ENCODE measurements around the gene S100A7A.

S100A7A gene

DNA sequence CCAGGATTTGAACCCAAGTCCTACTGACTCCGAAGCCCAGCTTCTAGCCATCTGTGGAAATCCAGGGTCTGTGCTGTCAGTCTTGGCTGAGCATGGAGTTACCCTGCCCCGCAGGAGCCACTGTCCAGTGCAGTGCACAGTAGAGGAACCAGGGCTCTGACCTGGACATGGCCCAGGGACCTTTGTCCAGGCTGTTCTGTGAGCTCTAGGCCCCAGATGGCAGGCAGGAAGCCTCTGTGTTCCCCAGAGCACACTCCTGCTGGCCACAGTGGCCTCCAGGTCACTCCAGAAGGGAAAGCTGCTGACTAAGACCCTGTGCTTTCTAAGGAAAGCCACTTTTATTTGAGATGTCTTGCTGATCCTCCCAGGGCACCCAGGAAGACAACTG lies 13.8 kb downstream of the S100A7A start:
- TF ChIP-seq GATA2 (IDR thresholded peaks at IDR 0.05; ENCODE audit: low read depth, low read length) (no peak), GATA3 (IDR thresholded peaks at IDR 0.05; ENCODE audit: low read depth, low read length) (no peak)

DNA sequence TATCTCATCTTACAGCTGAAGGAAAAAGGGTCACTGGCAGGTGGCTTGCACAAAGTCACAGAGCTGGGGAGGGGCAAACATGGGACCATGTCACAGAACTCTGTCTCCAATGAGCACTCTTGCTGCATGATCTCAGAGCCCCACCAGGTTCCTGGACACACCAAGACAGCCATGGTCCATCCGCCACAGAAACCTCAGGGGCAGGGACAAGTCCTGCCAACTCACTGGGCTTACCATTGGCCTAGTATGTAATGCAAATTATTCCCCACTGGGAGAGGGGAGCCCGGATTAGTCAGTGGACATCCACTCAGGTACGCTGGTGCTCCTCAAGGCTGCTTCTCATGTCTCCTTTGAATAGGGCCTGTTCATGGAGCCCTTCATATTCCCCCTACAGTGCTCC lies 14.2 kb downstream of the S100A7A start:
- TF ChIP-seq GATA3 (IDR thresholded peaks at IDR 0.05; ENCODE audit: low read depth, low read length): no peak
- no peak for TF ChIP-seq GATA2 (IDR thresholded peaks at IDR 0.05; ENCODE audit: low read depth, low read length)

DNA sequence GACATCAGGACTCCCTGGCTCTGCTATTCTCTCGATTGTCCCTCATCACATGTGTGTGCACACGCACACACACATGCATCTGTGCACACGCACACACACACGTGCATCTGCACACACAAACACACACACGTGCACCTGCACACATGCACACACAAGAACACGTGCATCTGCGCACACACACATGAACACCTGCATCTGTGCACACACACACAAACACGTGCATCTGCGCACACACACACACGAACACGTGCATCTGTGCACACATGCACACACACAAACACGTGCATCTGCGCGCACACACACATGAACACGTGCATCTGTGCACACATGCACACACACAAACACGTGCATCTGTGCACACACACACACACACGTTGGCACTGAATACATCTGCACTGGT lies 14.7 kb downstream of the S100A7A start:
- TF ChIP-seq GATA3 (IDR thresholded peaks at IDR 0.05; ENCODE audit: low read depth, low read length) (no peak), GATA2 (IDR thresholded peaks at IDR 0.05; ENCODE audit: low read depth, low read length) (no peak)

DNA sequence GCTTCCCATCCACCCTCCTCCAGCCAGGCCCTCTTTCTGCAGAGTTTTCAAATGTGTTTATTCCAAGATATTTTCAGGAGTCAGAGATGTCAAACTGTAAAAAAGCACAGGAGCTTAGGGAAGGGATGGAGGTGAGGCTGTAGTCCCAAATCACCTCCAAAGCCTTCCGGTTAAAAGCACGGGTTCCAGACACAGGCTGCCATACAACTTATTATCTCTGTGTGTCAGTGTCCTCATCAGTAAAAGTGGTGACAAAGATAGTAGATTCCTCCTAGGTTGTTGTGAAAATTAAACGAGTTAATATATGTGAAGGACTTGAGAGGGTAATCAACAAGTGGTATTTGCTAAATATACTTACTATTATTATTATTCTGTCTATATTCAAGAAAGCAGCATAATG lies 15.1 kb downstream of the S100A7A start:
- TF ChIP-seq GATA2 (IDR thresholded peaks at IDR 0.05; ENCODE audit: low read depth, low read length): no peak
- no peak for TF ChIP-seq GATA3 (IDR thresholded peaks at IDR 0.05; ENCODE audit: low read depth, low read length)

DNA sequence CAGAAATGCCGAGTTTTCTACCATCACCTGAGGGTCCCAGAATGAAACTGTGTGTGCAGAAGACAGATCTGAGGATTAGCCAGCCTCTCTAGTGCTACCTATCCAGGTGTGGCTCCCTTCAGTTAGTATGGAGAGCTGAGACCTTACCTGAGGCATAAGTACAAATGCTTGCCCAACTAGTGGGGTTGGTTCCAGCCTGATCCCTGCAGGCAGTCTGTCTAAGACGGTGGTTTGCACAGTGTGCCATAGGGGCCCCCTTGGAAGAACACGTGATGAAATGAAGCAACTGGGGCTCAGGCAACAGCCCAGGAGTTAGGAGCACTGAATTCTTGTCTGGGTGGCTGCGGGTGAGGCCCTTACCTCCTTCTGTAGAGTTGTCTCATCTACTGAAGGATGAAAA lies 15.6 kb downstream of the S100A7A start:
- TF ChIP-seq GATA2 (IDR thresholded peaks at IDR 0.05; ENCODE audit: low read depth, low read length) (no peak), GATA3 (IDR thresholded peaks at IDR 0.05; ENCODE audit: low read depth, low read length) (no peak)

DNA sequence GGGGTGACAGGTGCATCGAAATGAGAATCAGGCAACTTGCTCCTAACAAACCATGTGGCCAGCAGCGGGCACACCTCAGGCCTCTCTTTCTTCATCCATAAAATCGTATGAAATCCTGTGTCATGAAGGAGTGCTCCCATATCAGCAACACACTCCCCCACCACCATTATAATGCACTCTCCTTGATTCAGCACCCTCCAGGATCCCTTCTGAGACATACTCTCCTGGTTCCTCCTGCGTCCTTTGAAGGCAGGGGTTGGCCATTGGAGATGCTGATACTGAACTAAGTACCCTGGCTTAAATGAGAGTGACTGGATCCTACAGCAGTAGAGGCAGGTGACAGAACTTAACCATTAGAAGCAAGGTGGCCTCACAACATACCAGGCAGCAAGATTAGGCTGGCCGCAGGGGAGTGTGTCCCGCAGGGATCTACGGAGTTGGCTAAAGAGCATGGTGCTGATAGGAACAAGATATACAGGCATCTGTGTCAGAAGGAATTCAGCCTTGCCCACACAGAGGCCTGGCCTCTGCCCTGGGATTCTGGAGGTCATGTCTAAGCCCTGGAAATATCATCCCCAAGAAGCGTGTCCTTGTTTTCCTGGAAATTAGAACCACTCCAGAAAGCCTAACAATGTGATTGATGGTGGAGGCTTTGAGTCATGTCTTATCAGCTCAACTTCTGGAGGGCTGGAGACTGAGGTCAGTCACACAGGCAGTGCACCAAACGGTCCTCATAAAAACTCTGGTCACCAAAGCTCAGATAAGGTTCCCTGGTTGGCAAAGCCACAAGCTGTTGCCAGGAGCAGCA lies 16.8 kb downstream of the S100A7A start:
- no peak for TF ChIP-seq GATA2 (IDR thresholded peaks at IDR 0.05; ENCODE audit: low read depth, low read length)
- TF ChIP-seq GATA3 (IDR thresholded peaks at IDR 0.05; ENCODE audit: low read depth, low read length): no peak

DNA sequence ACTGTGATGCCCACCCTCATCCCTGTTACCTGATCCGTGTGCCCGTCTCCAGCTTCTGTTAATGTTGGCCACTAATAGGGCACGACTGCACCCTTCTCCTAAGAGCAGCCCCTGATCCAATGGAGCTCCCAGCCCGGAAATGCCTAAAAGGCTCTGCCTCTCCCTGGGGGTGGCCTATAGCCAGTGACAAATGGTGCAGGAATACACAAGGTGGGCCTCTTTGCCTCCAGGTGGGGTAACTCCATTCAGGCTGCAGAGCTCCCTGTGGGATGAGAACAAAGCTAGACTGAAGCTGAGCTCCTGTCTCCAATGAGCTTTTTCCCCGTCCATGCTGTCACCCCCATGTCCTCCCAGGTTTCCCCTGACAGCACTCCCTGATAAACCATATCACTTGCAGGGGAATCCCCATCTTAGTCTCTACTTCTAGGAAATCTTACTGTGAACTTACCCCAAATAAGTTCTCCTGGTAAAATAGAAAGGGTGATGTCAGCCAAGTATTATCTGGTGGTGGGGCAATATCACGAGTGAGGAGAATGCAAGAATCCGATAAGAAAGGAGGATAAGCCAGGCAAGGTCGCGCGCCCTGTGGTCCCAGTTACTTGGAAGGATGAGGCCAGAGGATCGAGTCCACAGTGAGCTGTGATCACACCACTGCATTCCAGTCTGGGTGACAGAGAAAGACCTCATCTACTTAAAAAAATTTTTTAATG lies 18.6 kb downstream of the S100A7A start:
- TF ChIP-seq GATA3 (IDR thresholded peaks at IDR 0.05; ENCODE audit: low read depth, low read length): no peak
- no peak for TF ChIP-seq GATA2 (IDR thresholded peaks at IDR 0.05; ENCODE audit: low read depth, low read length)

DNA sequence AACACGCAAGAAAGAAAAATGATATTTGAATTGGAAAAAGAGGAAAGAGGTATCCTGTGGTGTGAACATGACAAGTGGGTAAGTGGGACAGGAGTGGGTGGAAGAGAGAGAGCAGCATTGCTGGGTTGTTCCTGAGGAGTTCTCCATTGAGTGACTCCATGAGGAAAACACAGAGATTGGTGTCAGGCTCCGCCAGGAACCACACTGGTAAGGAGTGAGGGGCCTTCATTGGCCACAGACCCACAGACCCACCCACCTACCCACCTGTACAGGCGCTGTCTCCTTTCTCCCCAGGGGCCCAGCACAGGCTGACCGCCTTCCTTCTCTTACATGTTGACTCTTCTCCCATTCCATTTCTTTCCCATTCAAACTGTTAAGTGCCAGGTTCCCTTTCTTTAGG lies 20.9 kb downstream of the S100A7A start:
- TF ChIP-seq GATA3 (IDR thresholded peaks at IDR 0.05; ENCODE audit: low read depth, low read length) (no peak), GATA2 (IDR thresholded peaks at IDR 0.05; ENCODE audit: low read depth, low read length) (no peak)

DNA sequence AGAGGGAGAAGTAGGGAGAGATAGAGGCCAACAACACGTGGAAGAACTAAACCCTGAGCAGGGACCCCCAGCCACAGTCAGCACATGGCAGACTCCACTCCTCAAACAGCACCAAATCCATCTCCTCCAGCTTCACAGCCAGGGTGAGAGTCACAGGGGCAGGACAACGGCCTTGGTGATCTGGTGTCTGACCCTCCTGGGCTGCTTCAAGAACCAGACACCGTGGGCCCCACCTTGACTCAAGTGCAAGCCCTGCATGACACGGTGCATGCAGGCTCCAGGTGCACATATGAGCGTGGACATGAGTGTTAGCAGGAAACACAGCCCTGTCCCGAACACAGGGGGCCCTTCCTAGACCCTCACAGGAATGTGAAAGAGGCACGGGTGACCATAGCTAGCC lies 22.3 kb downstream of the S100A7A start:
- TF ChIP-seq GATA2 (IDR thresholded peaks at IDR 0.05; ENCODE audit: low read depth, low read length) (no peak), GATA3 (IDR thresholded peaks at IDR 0.05; ENCODE audit: low read depth, low read length) (no peak)

DNA sequence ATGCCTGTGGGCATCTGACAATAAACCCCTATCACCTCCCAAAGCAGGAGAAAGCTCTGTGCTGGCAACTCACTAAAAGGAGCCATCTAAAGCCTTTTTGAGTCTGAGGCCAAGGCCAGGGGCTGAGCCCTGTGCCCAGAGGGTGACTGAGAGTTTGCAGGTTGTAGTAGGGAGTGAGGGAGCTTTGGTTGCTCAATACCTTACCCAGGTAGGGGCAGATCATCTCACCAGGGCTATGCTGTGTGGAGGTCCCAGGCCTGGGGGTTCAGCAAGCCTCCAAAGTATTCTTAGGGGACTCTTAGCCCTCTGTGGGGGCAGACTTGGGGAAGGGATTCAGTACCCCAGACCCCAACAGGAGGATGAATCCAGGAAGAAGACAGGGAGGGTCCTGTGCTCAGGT lies 23.0 kb downstream of the S100A7A start:
- TF ChIP-seq GATA3 (IDR thresholded peaks at IDR 0.05; ENCODE audit: low read depth, low read length): no peak

DNA sequence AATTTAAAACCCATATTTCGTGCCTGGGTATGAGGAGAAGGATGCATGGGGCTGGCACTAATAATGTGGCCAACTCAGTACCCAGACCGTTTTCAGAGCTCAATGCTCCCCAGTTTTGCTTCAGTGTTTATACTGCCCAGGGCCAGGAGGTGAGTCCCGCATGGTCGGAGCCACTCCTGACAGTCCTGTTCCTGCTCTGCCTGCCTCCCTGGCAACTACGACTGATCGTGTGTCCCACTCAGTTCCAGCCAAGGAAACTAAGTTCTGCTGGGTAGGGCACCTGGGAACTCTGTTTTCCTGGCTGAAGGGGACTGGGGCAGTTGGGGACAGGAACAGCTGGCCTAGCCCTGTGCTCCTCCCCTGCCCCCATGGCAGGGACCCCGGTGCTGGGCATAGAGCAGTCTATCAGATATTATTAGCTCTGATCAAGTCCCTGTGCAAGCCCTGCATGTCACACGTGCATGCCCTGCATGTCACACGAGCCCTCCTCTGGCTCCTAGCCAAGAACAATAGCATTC lies 25.0 kb downstream of the S100A7A start:
- no peak for TF ChIP-seq GATA2 (IDR thresholded peaks at IDR 0.05; ENCODE audit: low read depth, low read length)
- no peak for TF ChIP-seq GATA3 (IDR thresholded peaks at IDR 0.05; ENCODE audit: low read depth, low read length)

DNA sequence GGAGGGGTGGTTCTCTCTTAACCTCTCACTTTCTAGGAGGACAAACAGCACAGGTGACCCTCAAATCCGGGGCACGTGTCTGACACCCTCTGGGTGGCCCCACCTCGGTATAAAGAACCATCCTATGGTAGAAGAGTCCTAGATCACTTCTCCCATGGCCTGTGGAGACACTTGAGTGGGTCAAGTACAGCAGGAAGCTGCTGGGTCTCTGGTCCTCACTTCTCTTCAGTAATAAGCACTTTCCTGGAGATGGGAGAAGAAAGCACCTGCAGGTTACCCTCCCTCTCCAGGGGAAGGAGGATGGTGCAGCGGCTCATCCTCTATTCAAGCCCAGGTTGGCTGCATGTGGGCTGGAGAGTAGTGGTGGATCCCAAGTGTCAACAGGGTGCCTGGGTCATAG lies 27.2 kb downstream of the S100A7A start:
- TF ChIP-seq GATA3 (IDR thresholded peaks at IDR 0.05; ENCODE audit: low read depth, low read length): no peak
- TF ChIP-seq GATA2 (IDR thresholded peaks at IDR 0.05; ENCODE audit: low read depth, low read length): no peak

DNA sequence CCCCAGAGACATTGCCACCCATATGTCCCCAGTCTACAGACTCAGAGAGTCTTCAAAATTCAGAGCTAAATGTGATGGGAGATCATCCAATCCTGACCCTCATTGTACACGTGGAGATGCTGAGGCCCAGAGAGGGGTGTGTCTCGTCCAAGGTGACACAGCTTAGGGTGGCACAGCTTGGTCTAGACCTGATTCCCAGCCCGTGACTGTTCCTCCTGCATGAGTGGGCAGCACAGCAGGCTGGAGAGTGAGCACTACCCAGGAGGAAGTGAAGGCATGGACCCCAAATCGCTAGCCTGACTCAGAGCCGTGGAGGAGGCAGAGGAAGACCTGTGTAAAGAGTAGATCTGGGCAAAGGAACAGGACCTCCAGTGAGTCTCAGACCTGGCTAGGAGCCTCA lies 27.8 kb downstream of the S100A7A start:
- no peak for TF ChIP-seq GATA3 (IDR thresholded peaks at IDR 0.05; ENCODE audit: low read depth, low read length)
- no peak for TF ChIP-seq GATA2 (IDR thresholded peaks at IDR 0.05; ENCODE audit: low read depth, low read length)

DNA sequence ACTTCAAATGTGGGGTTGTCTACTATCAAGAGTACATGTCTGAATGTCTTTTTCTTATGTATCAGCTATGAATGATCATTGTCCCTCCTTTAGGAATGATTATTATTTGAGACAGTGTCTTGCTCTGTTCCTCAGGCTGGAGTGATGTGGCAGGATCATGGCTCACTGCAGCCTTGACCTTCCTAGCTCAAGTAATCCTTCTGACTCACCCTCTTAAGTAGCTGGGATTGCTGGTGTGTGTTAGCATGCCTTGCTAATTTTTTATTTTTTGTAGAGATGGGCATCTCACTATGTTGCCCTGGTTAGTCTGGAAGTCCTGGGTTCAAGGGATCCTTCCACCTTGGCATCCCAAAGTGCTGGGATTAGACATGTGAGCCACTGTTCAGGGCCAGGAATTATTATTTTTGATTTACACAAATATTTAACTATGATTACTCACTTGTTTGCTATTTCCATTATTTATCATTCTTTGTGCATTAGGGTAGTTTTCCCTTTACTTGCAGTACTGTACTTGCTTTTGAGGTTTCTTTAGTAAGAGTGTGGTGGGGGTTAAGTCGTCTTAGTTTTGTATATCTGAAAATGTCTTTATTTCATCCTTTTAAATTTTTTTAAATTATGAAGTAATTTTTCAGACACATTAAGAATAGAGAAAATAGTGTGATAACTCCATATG lies 31.3 kb downstream of the S100A7A start:
- no peak for TF ChIP-seq GATA3 (IDR thresholded peaks at IDR 0.05; ENCODE audit: low read depth, low read length)
- TF ChIP-seq GATA2 (IDR thresholded peaks at IDR 0.05; ENCODE audit: low read depth, low read length): no peak
